HG03280 (cell line): Measurements from ENCODE around the gene ENOX1.
A peak's percentile ranks its signal among the peaks of the same experiment; 100 is the strongest.

Experiments
- ATAC-seq: cut with Tn5 transposase; IDR thresholded peaks from one replicate; pipeline ENCODE4 v1.9.1; 2021; ENCODE audit warnings: mild to moderate bottlenecking, moderate library complexity; ENCODE audit not compliant: unreplicated experiment

ENOX1 gene

GRCh38 chr13:43785650-43786471 lies 911 bp downstream of the ENOX1 start:
- ATAC-seq = no peak

GRCh38 chr13:43785261-43785649 lies 1.5 kb downstream of the ENOX1 start:
- no peak for ATAC-seq

- ATAC-seq = no peak
These were observed 2.3 kb downstream of the ENOX1 start for GRCh38 chr13:43784496-43784895.

- no peak for ATAC-seq
These were observed 3.0 kb downstream of the ENOX1 start for GRCh38 chr13:43783820-43784219.

- ATAC-seq = no peak
These were observed 4.1 kb downstream of the ENOX1 start for GRCh38 chr13:43782686-43783085.

GRCh38 chr13:43780666-43781065 lies 6.1 kb downstream of the ENOX1 start:
- ATAC-seq = no peak

GRCh38 chr13:43776501-43777079 lies 10.2 kb downstream of the ENOX1 start:
- no peak for ATAC-seq

GRCh38 chr13:43776006-43776405 lies 10.8 kb downstream of the ENOX1 start:
- no peak for ATAC-seq

- ATAC-seq = no peak
These were observed 13.2 kb downstream of the ENOX1 start for GRCh38 chr13:43773602-43774001.

GRCh38 chr13:43770871-43771270 lies 15.9 kb downstream of the ENOX1 start:
- no peak for ATAC-seq

- no peak for ATAC-seq
These were observed 17.2 kb downstream of the ENOX1 start for GRCh38 chr13:43769529-43769928.

GRCh38 chr13:43767341-43767931 lies 19.3 kb downstream of the ENOX1 start:
- no peak for ATAC-seq

GRCh38 chr13:43766725-43767124 lies 20.0 kb downstream of the ENOX1 start:
- no peak for ATAC-seq

- no peak for ATAC-seq
These were observed 22.4 kb downstream of the ENOX1 start for GRCh38 chr13:43764349-43764748.

- no peak for ATAC-seq
These were observed 23.5 kb downstream of the ENOX1 start for GRCh38 chr13:43763143-43763759.

- ATAC-seq = no peak
These were observed 25.0 kb downstream of the ENOX1 start for GRCh38 chr13:43761616-43762315.

- ATAC-seq = no peak
These were observed 26.5 kb downstream of the ENOX1 start for GRCh38 chr13:43760257-43760656.

GRCh38 chr13:43758834-43759233 lies 27.9 kb downstream of the ENOX1 start:
- ATAC-seq = peak; percentile 76

- no peak for ATAC-seq
These were observed 29.5 kb downstream of the ENOX1 start for GRCh38 chr13:43757266-43757665.

- ATAC-seq = no peak
These were observed 30.9 kb downstream of the ENOX1 start for GRCh38 chr13:43755844-43756243.

GRCh38 chr13:43751624-43752023 lies 35.1 kb downstream of the ENOX1 start:
- no peak for ATAC-seq
